Hippocampal formation (tissue), 2 donors: ENCODE measurements around the gene WASF3.

Source experiments
- DNase-seq, 2 donors: peaks; one replicate each; lab custom pipeline; 2025; lab: John Stamatoyannopoulos, UW

WASF3 gene

DNA sequence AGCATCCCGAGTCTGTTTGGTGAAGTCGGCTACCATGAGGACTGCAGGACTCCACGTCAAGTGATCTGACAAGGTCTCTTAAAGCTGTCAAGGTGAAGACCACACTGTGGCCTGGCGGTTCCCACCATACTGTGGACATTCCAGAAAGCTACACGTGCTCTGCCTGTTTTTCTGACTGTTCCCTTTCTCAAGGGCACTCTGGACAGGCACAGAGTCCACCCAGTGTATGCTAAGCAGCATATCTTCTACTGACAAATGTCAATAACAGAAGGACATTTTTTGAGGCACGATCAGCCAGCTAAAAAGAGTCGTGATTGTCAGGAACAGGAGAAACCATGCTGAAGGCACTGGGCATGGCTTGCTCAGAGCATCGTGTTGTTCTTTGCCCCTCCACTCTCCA, 12.8 kb upstream of the WASF3 start:
- no peak for DNase-seq

DNA sequence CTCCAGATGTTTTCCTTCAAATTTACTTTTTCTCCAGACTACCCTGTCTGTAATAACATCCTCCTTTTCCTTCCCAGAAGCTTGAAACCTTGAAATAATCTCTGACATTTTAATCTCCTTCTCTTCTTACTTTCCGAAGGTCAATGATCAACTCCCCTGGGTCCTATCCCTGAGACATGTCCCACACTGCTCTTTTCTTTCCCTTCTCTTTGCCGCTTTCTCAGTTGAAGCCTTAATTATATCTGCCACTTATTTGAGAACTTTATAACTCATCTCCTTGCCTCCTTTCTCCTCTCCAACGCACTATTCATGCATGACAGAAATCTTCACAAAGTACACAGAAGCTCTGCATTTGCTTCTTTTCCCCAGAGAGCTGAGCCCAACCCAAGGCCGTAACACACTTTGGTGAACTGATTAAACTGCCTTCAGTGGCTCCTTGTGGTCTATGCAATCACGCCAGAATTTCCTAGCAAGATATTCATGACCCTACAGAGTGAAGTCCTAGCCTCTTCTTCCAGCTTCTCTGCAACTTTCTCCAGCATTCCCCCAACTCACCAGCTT, 9.2 kb upstream of the WASF3 start:
- no peak for DNase-seq

DNA sequence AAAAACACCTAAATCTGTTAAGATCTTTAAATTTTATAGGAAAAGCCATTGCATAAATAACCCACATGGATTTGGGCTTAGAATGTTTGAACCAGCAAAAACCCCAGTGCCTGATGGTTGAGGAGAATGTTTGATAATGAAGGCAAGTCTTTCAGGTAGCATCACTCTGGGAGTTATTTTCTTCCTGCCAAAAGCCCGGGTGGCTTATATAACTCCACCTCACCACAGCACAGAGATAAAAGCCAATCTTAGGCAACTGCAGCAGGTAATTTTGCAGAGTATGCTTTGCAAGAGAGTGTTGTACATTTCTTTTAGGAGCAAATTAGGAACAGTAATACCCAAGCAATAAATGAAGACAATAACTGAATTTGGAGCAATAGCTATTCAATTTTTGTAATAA, 7.8 kb upstream of the WASF3 start:
- DNase-seq: no peak

DNA sequence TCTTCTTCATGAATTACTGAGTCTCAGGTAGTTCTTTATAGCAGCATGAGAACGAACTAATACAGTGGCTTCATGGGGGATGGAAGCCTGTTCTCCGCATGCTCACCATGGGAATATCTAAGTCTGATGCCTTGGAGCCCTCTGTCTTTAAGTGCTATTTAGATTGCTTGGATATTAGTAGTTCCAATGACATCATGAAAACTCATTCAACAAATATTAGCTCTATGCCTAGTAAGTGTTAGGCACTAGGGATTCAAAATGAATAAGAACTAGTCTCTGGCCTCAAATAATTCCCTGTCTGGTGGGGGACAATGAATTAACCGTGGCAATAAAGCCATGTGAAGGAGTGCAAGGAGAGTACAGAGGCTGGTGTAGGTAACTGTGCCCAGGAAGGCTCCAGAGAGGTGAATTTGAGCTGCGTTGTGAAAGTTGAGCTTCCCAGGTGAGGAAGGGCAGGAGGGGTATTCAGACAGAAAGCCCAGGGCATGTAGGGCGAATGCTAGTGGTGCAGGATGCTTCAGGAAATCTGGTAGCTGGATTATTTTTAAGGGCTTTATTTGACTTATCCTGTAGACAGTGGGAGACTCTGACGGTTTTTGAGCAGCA, 6.1 kb upstream of the WASF3 start:
- no peak for DNase-seq

DNA sequence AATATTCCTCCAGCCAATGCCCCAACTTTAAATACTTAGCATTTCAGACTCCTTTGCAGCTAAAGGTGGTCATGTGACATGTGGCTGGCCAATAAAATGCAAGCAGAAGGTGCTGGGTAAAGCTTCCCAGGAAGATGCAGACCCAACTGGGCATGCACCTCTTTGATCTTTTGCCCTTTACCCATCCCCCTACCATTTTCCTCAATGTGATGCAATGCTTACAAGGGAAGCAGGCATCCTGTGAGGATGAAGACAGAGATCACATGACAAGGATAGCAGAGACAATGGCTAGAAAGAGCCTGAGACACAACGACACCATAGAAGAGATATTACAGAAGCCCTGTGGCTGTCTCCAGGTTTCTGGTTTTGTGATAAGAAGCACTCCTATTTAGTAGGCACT, 2.1 kb upstream of the WASF3 start:
- no peak for DNase-seq

DNA sequence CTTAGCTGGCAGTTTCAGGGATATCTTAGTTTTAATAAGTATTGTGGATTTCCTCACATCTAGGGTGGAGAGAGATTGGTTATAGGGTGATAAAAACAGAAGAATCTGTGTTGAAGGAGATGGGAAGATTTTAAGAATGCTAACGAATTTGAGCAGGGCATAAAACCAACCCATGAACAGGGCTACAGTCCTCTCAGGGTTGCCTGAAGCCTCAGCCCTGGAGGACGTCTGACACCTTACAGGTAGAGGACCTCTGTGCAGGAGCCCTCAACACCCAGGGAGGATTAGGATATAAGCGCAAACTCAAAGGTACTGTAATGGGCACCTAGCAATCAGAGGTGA, 461 bp upstream of the WASF3 start:
- no peak for DNase-seq

DNA sequence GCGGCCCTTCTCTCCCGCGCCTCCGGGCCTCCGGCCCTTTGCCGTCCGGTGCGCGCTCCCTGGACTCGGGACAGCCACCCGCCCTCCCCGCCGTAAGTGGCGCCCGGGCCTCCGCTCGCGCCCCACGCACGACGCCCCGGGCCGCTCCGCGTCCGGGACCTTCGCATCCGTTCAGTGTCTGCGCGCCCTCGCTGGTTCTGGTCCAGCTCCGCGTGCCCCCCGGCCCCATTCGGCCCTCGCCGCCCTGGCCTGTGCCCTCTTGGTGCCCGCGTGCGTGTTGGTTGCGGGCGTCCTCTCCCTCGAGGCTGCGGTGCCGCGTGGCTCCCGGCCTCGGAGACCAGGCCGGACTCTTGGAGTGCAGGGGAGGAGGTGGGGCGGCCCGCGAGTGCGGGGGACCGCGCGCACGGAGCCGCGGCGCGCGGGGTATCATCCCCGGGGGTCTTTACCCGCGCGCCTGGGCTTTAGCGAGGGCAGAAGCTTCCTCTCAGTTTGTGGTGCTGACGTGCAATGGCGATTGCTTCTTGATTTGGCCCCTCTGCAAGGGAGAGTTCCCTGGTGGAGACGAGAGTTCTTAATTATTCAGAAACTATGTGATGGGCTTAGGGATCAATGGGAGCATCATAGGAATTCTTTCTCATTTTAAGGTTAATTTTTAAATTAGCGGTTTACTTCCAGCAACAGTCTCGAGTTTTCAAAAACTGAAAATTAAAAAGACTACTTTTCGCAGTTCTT, 757 bp downstream of the WASF3 start:
- peak in 1 of 2 donors; percentile 11 for DNase-seq

DNA sequence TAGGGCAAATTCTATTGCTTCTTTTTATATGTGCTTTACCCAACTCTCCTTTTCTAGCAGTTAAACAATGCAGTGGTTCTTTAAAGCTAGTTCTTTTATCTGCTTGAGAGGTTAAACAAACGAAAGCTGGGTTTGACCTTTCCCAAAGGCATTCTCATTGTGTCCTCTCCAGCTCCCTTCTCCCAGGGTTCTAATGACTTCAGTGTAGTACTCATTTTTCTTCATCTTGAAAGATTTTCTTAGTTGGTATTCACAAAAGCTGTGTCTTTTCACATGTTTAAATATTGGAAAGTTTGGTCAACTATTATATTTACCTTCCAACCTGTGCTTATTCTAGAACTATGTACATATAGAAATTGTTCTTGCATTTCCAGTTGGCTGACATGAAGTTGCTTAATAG, 1.5 kb downstream of the WASF3 start:
- no peak for DNase-seq

DNA sequence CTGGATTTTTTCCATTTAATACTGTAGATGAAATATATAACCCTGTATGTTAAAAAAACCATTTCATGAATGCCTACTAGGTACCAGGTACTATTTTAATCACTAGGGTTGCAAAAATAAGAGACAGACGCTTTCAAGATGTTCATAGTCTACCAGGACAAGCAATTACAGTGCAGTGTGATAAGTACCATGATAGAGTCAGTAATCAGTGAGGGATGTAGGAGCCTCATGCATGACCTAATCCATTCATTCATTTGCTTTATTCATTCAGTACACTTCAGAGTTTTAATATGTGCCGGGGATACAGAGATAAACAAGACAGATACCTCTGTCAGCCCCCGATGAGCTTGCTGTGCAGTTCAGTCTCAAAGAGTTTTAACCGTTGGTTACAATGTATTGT, 3.0 kb downstream of the WASF3 start:
- no peak for DNase-seq

DNA sequence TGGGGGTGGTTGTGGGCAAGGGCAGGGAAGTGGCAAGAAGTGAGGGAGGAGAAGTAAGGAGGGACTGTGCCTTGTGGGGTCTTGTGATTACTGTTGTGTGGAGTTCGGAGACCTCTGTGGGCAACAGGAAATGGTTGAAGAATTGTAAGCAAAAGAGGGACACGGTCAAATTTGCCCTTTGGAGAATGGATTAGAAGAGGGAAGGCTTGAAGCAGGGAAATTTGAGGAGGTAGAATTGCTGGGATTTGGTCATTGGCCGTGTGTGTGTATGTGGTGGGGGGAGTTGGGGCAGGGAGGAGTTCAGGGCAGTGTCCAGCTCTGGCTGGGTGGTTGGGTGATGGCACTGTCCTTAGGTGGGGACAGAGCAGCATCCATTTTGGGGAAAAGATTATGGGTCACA, 3.6 kb downstream of the WASF3 start:
- no peak for DNase-seq

DNA sequence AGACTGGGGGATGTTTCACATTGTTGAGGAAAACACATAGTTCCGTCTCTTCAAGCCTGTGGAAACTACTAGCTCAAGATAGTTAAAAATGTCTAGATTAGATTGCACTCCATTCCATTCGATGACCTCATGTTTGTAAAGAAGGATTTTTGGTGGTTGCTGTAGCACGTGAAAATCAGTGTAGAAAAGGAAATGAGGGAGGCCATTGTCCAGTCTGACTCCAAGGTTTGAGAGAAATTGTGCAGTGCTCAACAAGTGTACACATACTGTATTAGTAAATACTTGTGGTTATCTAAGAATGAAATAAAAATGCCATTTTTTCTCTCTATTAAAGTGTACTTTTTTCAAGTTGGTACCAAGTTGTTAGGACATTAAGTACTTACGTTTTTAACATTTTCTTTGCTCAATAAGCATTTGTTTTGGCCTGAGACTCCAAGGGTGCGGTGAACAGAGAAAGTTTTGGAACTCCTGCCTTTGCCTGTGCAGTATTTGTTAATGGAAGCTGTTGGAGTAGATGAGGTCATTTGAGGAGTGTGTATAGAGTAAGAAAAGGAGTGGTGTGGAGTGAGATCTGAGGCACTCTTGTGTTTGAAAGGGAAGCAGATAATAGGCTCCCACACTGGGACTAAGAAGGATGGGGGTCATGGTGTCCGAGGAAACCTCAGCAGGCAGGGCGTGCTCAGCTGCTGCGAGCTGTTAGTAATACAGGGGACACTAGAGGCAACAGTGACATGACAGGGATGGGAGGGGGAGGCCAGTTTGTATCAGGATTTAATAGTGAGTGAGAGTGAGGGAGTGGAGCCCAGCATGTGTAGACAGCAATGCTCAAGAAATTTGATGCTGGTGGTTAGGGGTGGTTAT, 4.4 kb downstream of the WASF3 start:
- DNase-seq: no peak

DNA sequence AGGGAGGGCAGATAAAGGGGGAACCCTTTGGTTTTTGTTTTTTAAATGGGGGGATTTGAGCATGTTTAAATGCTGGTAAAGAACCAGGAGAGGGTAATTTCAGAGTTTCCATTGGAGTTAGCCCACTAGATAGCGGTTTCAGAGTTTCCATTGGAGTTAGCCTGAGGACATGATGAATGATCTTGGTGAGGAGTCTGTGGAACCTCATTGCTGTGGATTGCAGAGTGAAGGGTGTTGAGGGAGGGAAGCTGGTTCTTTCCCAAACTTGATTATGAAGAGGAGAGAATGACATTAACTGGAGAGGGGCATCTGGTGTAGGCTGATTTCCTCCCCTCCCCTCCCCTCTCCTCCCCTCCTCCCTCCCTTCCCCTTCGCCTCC, 5.0 kb downstream of the WASF3 start:
- no peak for DNase-seq

DNA sequence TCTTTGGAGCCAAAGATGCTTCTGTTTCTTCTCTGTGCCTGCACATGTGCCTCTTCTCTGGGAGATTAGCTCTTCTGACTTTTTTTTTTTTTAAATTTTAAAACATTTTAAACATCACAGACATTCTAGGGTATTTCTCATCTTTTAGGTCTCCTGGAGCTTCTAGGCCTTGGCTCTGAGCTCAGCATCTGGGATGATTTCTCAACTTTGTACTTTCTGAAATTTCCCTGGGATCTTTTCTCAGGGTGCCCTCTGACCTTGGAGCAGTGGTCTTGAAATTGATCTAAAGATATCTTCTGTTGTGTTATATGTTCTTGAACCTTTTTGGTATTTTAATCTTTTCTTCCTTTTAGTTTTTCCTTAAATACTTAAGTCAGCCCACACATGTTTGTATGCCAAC, 6.2 kb downstream of the WASF3 start:
- no peak for DNase-seq

DNA sequence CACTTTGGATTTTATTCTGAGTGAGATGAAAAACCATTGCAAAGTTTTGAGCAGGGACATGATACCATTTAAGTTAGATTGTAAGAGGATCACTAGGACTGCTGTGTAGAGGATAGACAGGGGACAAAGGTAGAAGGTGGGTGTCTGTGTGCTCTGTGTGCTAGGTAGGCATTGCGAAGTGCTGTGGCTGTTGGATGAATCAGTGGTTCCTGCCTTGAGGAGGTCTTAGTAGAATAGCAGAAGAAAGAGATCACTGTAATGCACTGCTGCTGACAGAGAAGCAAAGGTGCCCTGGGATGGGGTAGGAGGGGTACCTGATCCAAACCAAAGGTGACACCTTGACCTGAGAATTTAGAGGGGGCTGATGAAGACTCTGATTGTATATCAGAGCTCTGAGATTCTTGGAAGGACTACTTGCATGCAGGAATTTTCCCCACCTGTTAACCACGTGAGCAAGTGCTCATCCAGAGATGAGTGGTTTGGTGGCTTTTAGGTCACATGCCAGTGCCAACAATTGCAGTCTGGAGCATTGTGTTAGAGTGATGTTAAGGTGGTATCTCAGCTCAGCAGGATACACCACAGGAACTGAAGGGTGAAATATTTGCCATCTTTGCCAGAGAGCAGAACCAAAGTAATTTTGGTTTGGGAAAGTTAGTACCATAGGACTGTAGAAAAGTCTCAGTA, 10.8 kb downstream of the WASF3 start:
- no peak for DNase-seq

DNA sequence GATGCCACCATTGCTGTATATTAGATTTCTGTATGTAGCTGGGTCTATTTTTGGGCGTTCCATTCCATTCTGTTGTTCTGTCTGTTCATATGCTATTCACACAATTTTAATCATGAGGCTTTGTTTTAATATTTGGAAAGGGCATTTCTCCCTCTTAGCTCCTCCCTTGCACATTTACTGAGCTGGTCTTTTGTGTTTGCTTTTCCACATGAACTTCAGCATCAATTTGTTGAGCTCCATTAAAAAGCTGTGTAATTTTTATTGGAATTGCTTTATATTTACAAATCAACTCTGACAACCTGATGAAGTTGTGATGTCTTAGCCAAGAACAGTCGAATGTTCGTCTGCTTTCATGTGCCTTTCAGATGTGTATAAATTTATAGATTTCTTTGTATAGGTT, 14.0 kb downstream of the WASF3 start:
- DNase-seq: no peak

DNA sequence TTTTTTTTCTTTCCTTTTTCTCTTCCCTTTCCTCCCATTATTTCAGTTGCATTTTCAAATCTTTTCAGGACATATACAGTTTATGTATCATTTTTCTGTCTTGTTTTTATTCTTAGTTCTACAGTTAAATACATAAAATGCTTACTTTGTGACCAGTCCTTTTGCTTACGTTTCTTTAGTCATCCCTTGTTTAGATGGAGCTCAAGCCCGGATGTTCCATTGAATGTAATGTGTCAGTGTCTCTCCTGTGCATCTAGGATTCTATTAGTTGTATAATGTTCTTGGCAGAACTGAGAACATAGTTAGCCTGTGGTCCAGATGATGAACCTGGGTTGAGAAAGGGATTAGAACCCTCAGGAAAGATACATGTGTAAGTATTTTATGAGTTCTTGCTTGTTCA, 17.8 kb downstream of the WASF3 start:
- no peak for DNase-seq

DNA sequence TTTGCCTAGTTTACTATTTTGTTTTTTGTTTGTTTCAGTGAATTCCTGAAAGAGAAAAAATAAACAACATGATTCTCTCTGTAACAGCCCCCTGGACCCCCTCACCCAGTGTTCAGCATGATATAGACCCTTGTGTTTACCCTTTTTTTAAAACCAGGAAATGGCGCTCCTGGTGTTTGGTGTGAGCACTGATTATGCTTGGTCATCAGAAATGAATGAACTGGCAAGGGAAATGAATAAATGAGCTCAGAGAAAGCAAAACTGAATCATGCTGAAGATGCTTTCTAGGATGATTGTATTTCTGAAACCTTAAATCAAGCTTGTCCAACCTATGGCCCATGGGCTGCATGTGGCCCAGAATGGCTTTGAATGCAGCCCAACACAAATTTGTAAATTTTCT, 22.1 kb downstream of the WASF3 start:
- no peak for DNase-seq

DNA sequence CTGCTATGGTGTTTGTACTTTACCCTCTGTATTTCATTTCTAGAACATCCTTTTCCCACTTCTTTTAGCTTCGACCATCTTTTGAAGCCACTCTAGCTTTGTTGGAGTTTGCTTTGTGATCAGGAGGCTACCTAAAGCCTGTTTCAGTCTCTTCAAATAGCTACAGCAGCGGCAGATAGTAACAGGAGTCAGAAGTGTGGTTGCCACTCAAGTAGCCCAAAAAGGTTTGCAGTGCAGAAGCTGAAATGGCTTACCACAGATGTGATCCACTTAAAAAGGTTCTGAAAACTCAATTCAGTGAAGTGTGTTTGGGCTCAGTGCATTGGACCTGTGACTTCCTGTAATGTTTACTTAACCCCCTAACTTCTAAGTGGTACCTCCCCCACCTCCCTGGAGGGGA, 26.2 kb downstream of the WASF3 start:
- no peak for DNase-seq

DNA sequence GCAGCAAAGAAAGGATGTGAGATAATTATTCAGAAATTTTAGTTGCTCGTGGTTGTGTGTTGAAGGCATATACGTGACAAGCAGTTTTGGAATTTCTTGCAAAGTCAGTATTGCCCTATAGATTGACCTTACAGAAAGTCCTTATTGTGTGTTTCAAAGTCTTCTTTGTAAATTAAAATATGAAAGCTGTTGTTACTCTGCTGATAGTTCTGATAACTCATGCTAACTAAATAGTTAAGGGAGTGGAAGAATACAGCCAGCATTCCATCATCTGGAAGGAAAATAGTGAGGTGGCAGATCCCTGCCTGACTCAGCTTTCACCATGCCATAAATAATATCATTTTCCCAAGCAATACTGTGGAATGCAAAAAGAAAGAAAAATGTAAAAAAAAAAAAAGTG, 27.2 kb downstream of the WASF3 start:
- no peak for DNase-seq

DNA sequence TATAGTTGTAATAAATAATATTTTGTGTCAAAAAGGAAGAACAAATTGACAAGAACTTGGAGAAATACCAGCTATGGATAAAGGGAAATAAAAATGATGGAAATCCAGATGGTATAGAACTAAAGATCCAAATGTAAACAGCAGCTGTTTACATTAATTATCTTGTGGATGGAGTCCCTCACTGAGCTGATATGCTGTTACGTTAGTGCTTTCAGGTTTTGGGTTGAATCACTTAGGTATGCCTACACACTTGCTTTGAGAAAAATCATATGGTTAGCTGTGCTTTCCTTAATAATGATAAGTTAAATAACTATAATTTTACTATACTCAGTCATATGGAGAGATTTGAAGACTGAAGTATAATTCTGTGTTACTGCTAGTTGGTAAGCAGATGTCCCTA, 27.7 kb downstream of the WASF3 start:
- no peak for DNase-seq

DNA sequence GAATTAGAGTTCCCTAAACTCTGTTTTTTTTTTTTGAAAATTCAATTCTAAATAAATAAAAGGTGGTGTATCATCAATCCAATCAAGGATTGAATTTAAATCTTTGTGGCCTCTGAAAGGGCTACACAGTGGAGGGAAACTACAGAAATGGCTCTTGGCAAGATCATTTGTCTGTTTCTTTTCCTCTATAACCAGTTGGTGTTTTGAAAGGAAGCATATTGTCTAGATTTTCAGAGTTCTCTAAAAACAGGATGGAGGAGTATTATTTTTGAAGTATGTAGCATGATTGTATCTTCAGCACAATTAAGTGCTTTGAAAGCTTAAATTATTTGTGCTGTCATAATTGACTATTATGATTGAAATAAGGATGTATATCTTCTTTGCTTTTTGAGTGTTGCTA, 29.8 kb downstream of the WASF3 start:
- DNase-seq: no peak

DNA sequence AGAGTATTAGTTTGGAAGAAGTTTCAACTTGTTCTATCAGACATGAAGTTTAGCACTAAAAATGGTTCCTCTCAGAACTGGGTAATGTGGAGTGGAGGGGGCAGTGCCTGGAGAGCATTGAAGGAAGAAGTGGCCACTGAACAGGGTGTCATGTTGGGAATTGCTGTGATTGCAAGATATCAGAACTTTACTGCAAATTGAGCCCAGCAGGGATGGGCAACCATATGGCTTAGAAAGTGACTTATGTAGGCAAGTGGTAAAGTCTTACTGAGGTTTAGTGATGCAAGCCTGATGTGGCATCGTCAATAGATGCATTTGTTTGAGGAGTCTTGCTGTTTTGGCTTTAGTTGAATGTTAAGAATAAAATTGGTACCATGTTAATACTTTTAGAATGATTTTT, 31.7 kb downstream of the WASF3 start:
- DNase-seq: no peak
